ENCODE results near the gene CMTR2.

- no peak for TF ChIP-seq YY1 (IDR thresholded peaks at IDR 0.05; ENCODE audit: extremely low read depth, insufficient replicate concordance, low read depth, low read length)
- TF ChIP-seq EZH2 (IDR thresholded peaks at IDR 0.05) = no peak
- no peak for TF ChIP-seq EZH2phosphoT487 (IDR thresholded peaks at IDR 0.05; ENCODE audit: borderline replicate concordance)
- TF ChIP-seq CTCF (IDR thresholded peaks at IDR 0.05 in 2 of 3, conservative IDR thresholded peaks at IDR 0.05 in 1 of 3; ENCODE audit: borderline replicate concordance in 1 of 3, insufficient read depth in 1 of 3, low read depth in 2 of 3, low read length in 2 of 3) = no peak
- no peak for TF ChIP-seq POLR2AphosphoS5 (IDR thresholded peaks at IDR 0.05; ENCODE audit: low read depth, low read length)
- no peak for TF ChIP-seq POLR2A (IDR thresholded peaks at IDR 0.05; ENCODE audit: borderline replicate concordance, extremely low read depth, insufficient read depth, insufficient read length)
- TF ChIP-seq EGR1 (IDR thresholded peaks at IDR 0.05; ENCODE audit: low read depth) = no peak
- TF ChIP-seq CEBPB (IDR thresholded peaks at IDR 0.05; ENCODE audit: low read depth) = no peak
- TF ChIP-seq SP1 (IDR thresholded peaks at IDR 0.05; ENCODE audit: low read depth) = no peak
- TF ChIP-seq ZNF274 (IDR thresholded peaks at IDR 0.05; ENCODE audit: low read depth, low read length) = no peak
- no peak for TF ChIP-seq JUND (IDR thresholded peaks at IDR 0.05)
- no peak for TF ChIP-seq RAD21 (IDR thresholded peaks at IDR 0.05; ENCODE audit: low read depth)
Measured at GRCh38 chr16:71262391-71262790, 26.8 kb downstream of the CMTR2 start.

All from HCT116 (cell line).